ENCODE measurements around the gene CAPN6.

DNA sequence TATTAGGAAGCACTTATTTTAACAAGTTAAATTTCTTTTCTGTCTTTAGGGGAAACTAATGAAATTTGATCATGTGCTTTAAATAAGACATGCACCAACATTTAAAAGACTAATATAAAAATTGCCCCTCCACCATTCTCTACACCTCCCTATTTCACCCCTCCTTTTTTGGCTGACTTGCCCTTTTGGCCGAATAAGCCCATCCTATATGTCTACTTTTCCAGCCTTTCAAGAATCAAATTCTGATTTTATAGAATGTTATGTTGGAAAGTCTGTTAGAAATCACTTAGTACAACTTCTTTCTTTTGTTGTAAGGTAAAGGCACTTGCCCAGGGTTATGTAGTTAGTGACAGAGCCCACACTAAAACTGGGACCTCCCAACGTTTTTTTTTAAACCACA, 1.8 kb downstream of the CAPN6 start:
- TF ChIP-seq TAF1 (IDR thresholded peaks at IDR 0.05; ENCODE audit: borderline replicate concordance, insufficient read depth, low read length) (no peak), POLR2AphosphoS5 (IDR thresholded peaks at IDR 0.05; ENCODE audit: low read depth, low read length) (no peak), SIN3A (IDR thresholded peaks at IDR 0.05; ENCODE audit: borderline replicate concordance, insufficient read depth, low read length) (no peak), FOXP2 (optimal IDR thresholded peaks at IDR 0.05; ENCODE audit: borderline replicate concordance, extremely low read depth, extremely low read length, insufficient read depth) (no peak)
- TF ChIP-seq, protein P1, sequence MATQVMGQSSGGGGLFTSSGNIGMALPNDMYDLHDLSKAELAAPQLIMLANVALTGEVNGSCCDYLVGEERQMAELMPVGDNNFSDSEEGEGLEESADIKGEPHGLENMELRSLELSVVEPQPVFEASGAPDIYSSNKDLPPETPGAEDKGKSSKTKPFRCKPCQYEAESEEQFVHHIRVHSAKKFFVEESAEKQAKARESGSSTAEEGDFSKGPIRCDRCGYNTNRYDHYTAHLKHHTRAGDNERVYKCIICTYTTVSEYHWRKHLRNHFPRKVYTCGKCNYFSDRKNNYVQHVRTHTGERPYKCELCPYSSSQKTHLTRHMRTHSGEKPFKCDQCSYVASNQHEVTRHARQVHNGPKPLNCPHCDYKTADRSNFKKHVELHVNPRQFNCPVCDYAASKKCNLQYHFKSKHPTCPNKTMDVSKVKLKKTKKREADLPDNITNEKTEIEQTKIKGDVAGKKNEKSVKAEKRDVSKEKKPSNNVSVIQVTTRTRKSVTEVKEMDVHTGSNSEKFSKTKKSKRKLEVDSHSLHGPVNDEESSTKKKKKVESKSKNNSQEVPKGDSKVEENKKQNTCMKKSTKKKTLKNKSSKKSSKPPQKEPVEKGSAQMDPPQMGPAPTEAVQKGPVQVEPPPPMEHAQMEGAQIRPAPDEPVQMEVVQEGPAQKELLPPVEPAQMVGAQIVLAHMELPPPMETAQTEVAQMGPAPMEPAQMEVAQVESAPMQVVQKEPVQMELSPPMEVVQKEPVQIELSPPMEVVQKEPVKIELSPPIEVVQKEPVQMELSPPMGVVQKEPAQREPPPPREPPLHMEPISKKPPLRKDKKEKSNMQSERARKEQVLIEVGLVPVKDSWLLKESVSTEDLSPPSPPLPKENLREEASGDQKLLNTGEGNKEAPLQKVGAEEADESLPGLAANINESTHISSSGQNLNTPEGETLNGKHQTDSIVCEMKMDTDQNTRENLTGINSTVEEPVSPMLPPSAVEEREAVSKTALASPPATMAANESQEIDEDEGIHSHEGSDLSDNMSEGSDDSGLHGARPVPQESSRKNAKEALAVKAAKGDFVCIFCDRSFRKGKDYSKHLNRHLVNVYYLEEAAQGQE (IDR thresholded peaks at IDR 0.05; ENCODE audit: insufficient read depth in 1 of 2, low read depth in 2 of 2, low read length in 2 of 2) = no peak

Data from PFSK-1 (cell line).